Esophagus squamous epithelium (tissue), 5 donors: ENCODE results near the gene LRRC4C. TPM values are rescaled to one million over a fixed set of nuclear protein-coding genes. Genes with fewer than 3 reads are reported as not detected.

ENCODE experiments used
- DNase-seq: peaks from one replicate; lab custom pipeline; 2025; lab: John Stamatoyannopoulos, UW
- H3K27ac ChIP-seq, 4 donors: fragments of 200-600 bp; sonication (generic); one replicate each; pipeline ENCODE4 v1.5.1; 2016 to 2019; ENCODE audit warnings: mild to moderate bottlenecking in 1 of 4
- H3K27me3 ChIP-seq, 4 donors: fragments of 200-600 bp; sonication (generic); 1 replicate in 3 of 4; 2 replicates in 1 of 4; pipeline versions ENCODE4 v1.5.1 to v1.6.0; 2017 to 2021; ENCODE audit warnings: antibody characterized with exemption in 1 of 4
- H3K36me3 ChIP-seq, 3 donors: fragments of 200-600 bp; sonication (generic); one replicate each; pipeline ENCODE4 v1.5.1; 2016 to 2019
- H3K4me1 ChIP-seq, 3 donors: fragments of 200-600 bp; sonication (generic); one replicate each; pipeline ENCODE4 v1.5.1; 2017 to 2019
- H3K4me3 ChIP-seq, 4 donors: fragments of 200-600 bp; sonication (generic); 1 replicate in 3 of 4; 2 replicates in 1 of 4; pipeline ENCODE4 v1.5.1; 2016 to 2019; ENCODE audit warnings: mild to moderate bottlenecking in 2 of 4, moderate library complexity in 1 of 4
- H3K9me3 ChIP-seq, 3 donors: fragments of 200-600 bp; sonication (generic); one replicate each; pipeline ENCODE4 v1.5.1; 2016 to 2019
- CTCF ChIP-seq, 6 experiments: fragments of 450-650 bp in 4 of 6; fragments of 200-600 bp in 2 of 6; sonication (generic) in 2 of 6; IDR thresholded peaks; one replicate each; pipeline ENCODE4 v1.5.1; 2016 to 2019; ENCODE audit warnings: antibody characterized with exemption in 6 of 6, mild to moderate bottlenecking in 4 of 6, moderate library complexity in 4 of 6
- POLR2A ChIP-seq, 4 donors: fragments of 450-650 bp; IDR thresholded peaks; one replicate each; pipeline ENCODE4 v1.6.1; 2017; ENCODE audit warnings: antibody characterized with exemption in 4 of 4, mild to moderate bottlenecking in 4 of 4, moderate library complexity in 3 of 4
- WGBS, 2 donors: methylation state at CpG; one replicate each; pipeline ENCODE4 v1.1.5; 2018; 5-methylcytosine and 5-hydroxymethylcytosine counted together
- intact Hi-C: fragments of 100-400 bp; cut with DNase I; formaldehyde crosslinking; loops from one replicate; pipeline ENCODE4 v1.15.0; 2022
- total RNA-seq, 4 donors: library from RNA; depleted of rRNA; stranded (reverse); fragments of >200 nt; gene quantifications; one replicate each; pipeline ENCODE4 v1.1.0, GENCODE V29; 2016
- donor health status: DM: yes; HTN: yes; CAD: no.

LRRC4C gene
- total RNA-seq, 4 donors from 2014 or later = 0.09 to 0.38 (median 0.30) TPM; not detected in 1

- no peaks in the 10 kb centered on the region for H3K27me3 ChIP-seq
- WGBS, 2 donors = 37 to 40% methylated on average over 1 of the region's 1 CpG
- no peaks in the 10 kb centered on the region for H3K4me1 ChIP-seq
- DNase-seq = no peak
- no peak for TF ChIP-seq CTCF (IDR thresholded peaks at IDR 0.05)
- TF ChIP-seq POLR2A (IDR thresholded peaks at IDR 0.05) = no peak
- H3K27ac ChIP-seq = no peak overlapping the region
- no peak overlapping the region for H3K4me3 ChIP-seq
- no peaks in the 10 kb centered on the region for H3K36me3 ChIP-seq
- peaks cover 0 to 7% (median 0%) of the 10 kb centered on the region in 3 donors for H3K9me3 ChIP-seq
- intact Hi-C loops = no loop called here
These were observed 359.8 kb downstream of the LRRC4C start for GRCh38 chr11:41099654-41100053.

DNA sequence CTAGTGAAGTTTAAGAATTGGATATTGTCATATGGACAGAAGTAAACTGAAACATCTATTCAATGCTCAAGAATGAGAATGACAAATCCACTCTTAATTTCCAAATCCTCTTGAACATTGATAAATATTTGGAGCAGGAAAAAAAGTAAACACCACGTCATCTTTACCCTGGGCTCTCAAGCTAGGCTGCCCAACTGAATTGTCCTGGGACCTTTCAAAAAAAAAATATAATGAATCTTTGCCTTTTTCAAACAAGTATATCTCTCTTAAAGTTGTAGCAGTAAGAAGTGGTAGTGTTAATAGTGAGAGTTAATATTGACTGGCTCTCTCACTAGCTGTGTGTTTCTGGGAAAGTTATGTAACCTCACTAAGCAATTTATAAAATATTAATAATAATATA, 374.3 kb downstream of the LRRC4C start:
- TF ChIP-seq CTCF (IDR thresholded peaks at IDR 0.05) (no peak), POLR2A (IDR thresholded peaks at IDR 0.05) (no peak)
- 24 to 28% methylated on average over 1 of the region's 1 CpG for WGBS, 2 donors
- H3K36me3 ChIP-seq = no peaks in the 10 kb centered on the region
- intact Hi-C loops = no loop called here
- no peak overlapping the region for H3K27ac ChIP-seq
- H3K4me1 ChIP-seq = no peaks in the 10 kb centered on the region
- H3K9me3 ChIP-seq = no peaks in the 10 kb centered on the region
- H3K27me3 ChIP-seq = no peaks in the 10 kb centered on the region
- DNase-seq = no peak
- no peak overlapping the region for H3K4me3 ChIP-seq

GRCh38 chr11:41081756-41082285, 377.6 kb downstream of the LRRC4C start:
- H3K27ac ChIP-seq = no peak overlapping the region
- WGBS, 2 donors = 56 to 77% methylated on average over 8 of the region's 8 CpGs
- no peaks in the 10 kb centered on the region for H3K4me1 ChIP-seq
- H3K27me3 ChIP-seq = no peaks in the 10 kb centered on the region
- no peak overlapping the region for H3K4me3 ChIP-seq
- H3K9me3 ChIP-seq = peaks cover 0 to 8% (median 0%) of the 10 kb centered on the region in 3 donors
- H3K36me3 ChIP-seq = no peaks in the 10 kb centered on the region
- no peak for TF ChIP-seq CTCF (IDR thresholded peaks at IDR 0.05)
- no peak for TF ChIP-seq POLR2A (IDR thresholded peaks at IDR 0.05)
- intact Hi-C loops = no loop called here
- DNase-seq = no peak

DNA sequence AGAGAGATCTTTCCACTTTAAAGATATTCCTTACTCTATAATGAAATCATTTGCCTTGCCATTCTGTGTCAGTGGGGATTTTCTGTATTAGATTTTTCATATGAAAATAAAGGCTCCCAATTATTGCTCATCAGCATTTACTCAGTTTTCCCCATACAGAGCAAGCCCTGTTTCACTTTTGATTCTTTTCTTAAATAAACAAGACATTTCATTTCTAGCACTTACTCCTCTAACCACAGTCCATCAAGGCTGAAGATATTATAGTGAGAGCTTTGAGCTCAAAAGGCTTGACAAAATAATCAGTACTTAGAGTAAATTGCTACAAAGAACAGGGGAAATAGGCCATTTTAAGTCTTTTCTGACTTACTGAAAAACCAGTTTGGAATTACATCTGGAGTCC, 385.1 kb downstream of the LRRC4C start:
- H3K27me3 ChIP-seq = no peaks in the 10 kb centered on the region
- DNase-seq = no peak
- TF ChIP-seq POLR2A (IDR thresholded peaks at IDR 0.05) (no peak), CTCF (IDR thresholded peaks at IDR 0.05) (no peak)
- peaks cover 0 to 11% (median 0%) of the 10 kb centered on the region in 3 donors for H3K9me3 ChIP-seq
- intact Hi-C loops = no loop called here
- H3K36me3 ChIP-seq = no peaks in the 10 kb centered on the region
- H3K4me3 ChIP-seq = no peak overlapping the region
- no peak overlapping the region for H3K27ac ChIP-seq
- no peaks in the 10 kb centered on the region for H3K4me1 ChIP-seq

DNA sequence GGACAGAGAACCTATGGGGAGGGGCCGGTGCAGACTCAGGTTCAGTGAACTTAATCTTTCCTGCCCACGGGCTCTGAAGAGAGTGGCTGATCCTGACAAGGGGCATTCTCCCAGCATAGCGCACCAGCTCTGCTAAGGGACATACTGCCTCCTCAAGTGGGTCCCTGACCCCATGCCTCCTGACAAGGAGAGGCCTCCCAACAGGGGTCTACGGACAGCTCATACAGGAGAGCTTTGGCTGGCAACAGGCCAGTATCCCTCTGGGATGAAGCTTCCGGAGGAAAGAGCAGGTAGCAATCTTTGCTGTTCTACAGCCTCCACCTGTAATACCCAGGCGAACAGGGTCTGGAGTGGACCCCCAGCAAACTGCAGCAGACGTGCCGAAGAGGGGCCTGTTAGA, 394.0 kb downstream of the LRRC4C start:
- WGBS, 2 donors = 75 to 93% methylated on average over 2 to 7 of the region's 8 CpGs
- intact Hi-C loops = no loop called here
- no peak for DNase-seq
- H3K4me1 ChIP-seq = no peaks in the 10 kb centered on the region
- H3K9me3 ChIP-seq = peaks cover 0 to 6% (median 0%) of the 10 kb centered on the region in 3 donors
- H3K36me3 ChIP-seq = no peaks in the 10 kb centered on the region
- H3K27me3 ChIP-seq = no peaks in the 10 kb centered on the region
- H3K4me3 ChIP-seq = no peak overlapping the region
- H3K27ac ChIP-seq = no peak overlapping the region
- TF ChIP-seq POLR2A (IDR thresholded peaks at IDR 0.05) = no peak
- TF ChIP-seq CTCF (IDR thresholded peaks at IDR 0.05) = no peak
